ENCODE measurements around the gene KIAA1549. TPM values are rescaled to one million over a fixed set of nuclear protein-coding genes. Genes with fewer than 3 reads are reported as not detected.

Gene KIAA1549
- total and polyA plus RNA-seq, 12 donors: 0.49 to 2.1 (median 1.6) TPM

- no peaks in the 10 kb centered on the region for H3K27me3 ChIP-seq
- WGBS, 2 donors: 92 to 96% methylated on average over 3 of the region's 3 CpGs
- no peak for DNase-seq
- no peak overlapping the region for H3K4me3 ChIP-seq
- no peak for ATAC-seq
- no peak overlapping the region for H3K27ac ChIP-seq
- intact Hi-C loops (cut with DNase I): no loop called here
- no peaks in the 10 kb centered on the region for H3K9me3 ChIP-seq
- no peaks in the 10 kb centered on the region for H3K4me1 ChIP-seq
- TF ChIP-seq, protein P1, sequence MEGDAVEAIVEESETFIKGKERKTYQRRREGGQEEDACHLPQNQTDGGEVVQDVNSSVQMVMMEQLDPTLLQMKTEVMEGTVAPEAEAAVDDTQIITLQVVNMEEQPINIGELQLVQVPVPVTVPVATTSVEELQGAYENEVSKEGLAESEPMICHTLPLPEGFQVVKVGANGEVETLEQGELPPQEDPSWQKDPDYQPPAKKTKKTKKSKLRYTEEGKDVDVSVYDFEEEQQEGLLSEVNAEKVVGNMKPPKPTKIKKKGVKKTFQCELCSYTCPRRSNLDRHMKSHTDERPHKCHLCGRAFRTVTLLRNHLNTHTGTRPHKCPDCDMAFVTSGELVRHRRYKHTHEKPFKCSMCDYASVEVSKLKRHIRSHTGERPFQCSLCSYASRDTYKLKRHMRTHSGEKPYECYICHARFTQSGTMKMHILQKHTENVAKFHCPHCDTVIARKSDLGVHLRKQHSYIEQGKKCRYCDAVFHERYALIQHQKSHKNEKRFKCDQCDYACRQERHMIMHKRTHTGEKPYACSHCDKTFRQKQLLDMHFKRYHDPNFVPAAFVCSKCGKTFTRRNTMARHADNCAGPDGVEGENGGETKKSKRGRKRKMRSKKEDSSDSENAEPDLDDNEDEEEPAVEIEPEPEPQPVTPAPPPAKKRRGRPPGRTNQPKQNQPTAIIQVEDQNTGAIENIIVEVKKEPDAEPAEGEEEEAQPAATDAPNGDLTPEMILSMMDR (IDR thresholded peaks at IDR 0.05): no peak
- no peaks in the 10 kb centered on the region for H3K36me3 ChIP-seq
Measured at GRCh38 chr7:138902161-138902560, 79.0 kb downstream of the KIAA1549 start.

DNA sequence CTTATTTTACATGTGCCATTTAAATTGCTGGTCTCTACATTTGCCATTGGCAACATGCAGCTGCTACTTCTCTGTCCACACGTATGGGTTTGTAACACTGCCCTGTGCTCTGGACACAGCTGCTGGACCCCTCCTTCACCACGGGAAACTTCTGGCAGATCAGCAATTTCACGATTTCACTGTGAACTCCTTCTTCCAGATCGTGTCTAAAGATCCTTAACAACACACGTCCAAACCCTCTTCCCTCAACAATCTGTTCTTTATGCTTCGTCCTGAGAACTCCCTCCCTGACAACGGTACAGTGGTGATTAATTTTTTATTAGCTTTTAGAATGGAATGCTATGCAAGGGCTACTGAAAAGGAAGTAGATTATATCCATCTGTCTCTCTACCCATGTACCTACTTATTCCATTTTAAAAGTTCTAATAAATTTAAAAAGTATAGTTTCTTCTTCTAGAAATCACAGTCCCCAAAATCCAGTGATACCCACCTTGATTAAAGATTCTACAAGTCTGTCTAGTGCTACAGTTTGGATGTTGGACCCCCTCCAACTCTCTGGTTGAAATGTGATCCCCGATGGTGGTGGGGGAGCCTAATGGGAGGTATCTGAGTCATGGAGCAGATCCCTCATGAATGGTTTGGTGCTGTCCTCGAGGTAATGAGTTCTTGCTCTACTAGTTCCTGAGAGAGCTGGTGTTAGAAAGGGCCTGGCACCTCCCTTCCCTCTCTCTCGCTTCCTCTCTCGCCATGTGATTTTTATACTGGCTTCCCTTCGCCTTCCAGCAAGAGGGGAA is 81.0 kb downstream of the KIAA1549 start:
- TF ChIP-seq, protein P1 (IDR thresholded peaks at IDR 0.05): no peak
- H3K36me3 ChIP-seq: no peaks in the 10 kb centered on the region
- no peaks in the 10 kb centered on the region for H3K9me3 ChIP-seq
- no peak overlapping the region for H3K27ac ChIP-seq
- intact Hi-C loops (cut with DNase I): no loop called here
- H3K4me3 ChIP-seq: no peak overlapping the region
- no peaks in the 10 kb centered on the region for H3K4me1 ChIP-seq
- DNase-seq (no peak), ATAC-seq (no peak)
- no peaks in the 10 kb centered on the region for H3K27me3 ChIP-seq
- 69 to 77% methylated on average over 12 of the region's 12 CpGs for WGBS, 2 donors

DNA sequence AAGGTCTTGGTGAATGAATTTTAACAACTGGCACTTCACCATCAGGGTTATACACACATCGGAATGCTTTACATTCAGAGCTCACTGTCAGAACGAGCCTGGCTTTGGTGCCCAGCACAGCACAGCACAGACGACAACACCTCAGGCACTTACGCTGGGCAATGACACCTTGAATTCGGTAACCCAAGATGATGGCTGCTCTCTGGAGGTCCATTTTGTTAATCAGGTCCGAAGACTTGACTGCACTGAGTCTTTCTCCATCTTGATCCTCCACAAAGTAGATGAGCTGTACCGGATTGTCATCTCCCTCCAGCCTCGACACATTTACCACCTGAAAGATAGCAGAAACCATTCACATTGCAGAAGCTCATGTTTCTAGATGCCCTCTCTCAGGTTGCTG is 82.4 kb downstream of the KIAA1549 start:
- Histone ChIP-seq H3K27ac (no peak overlapping the region), H3K4me1 (no peaks in the 10 kb centered on the region), H3K36me3 (no peaks in the 10 kb centered on the region), H3K27me3 (no peaks in the 10 kb centered on the region), H3K4me3 (no peak overlapping the region), H3K9me3 (no peaks in the 10 kb centered on the region)
- TF ChIP-seq, protein P1 (IDR thresholded peaks at IDR 0.05): no peak
- 92 to 94% methylated on average over 8 of the region's 8 CpGs for WGBS, 2 donors
- intact Hi-C loops (cut with DNase I): loop anchor here in 2 of 10 donors (5.0 to 10.0 kb wide), 2 partner anchors 64 to 83 kb away; partner anchors contain the start of gene KIAA1549 (in 1 of the 2)
- no peak for DNase-seq
- ATAC-seq: no peak

GRCh38 chr7:138898255-138898654 is 82.9 kb downstream of the KIAA1549 start:
- WGBS, 2 donors: 58 to 72% methylated on average over 2 to 3 of the region's 3 CpGs

More at GRCh38 chr7:138898255-138898654, 82.9 kb downstream of the KIAA1549 start:
- intact Hi-C loops (cut with DNase I): loop anchor here in 2 of 10 donors (5.0 to 10.0 kb wide), 2 partner anchors 63 to 84 kb away; partner anchors contain the start of gene KIAA1549 (in 1 of the 2)
- Histone ChIP-seq H3K9me3 (no peaks in the 10 kb centered on the region), H3K4me1 (no peaks in the 10 kb centered on the region), H3K27me3 (no peaks in the 10 kb centered on the region), H3K4me3 (no peak overlapping the region), H3K27ac (no peak overlapping the region), H3K36me3 (no peaks in the 10 kb centered on the region)
- no peak for DNase-seq
- TF ChIP-seq, protein P1 (IDR thresholded peaks at IDR 0.05): no peak
- no peak for ATAC-seq
